OCI-LY3 (cell line): ENCODE data around the gene ARFGAP2.
A peak's percentile ranks its signal among the peaks of the same experiment; 100 is the strongest.

Source experiments
- H2AFZ ChIP-seq: fragments of 200-600, 300-600 bp; shearing (Covaris generic); 2 replicates; pipeline ENCODE4 v1.6.0; 2014; ENCODE audit warnings: antibody characterized with exemption, low read depth, low read length
- H3K27ac ChIP-seq: fragments of 200-600, 300-600 bp; sonication (generic); 2 replicates; pipeline ENCODE4 v1.5.1; 2014; ENCODE audit warnings: mild to moderate bottlenecking, low read length, moderate library complexity, mixed read lengths
- H3K27me3 ChIP-seq: fragments of 200-600, 300-600 bp; sonication (generic); 2 replicates; pipeline ENCODE4 v1.6.1; 2014; ENCODE audit warnings: low read depth, low read length, mixed read lengths
- H3K36me3 ChIP-seq: fragments of 200-600, 300-600 bp; sonication (generic); replicated peaks from 2 replicates; pipeline ENCODE3; 2014; ENCODE audit warnings: low read depth, low read length, mixed read lengths
- H3K4me1 ChIP-seq: fragments of 300-600, 200-600 bp; sonication (generic); 2 replicates; pipeline ENCODE4 v1.6.1; 2014; ENCODE audit warnings: low read length, mixed read lengths
- H3K4me2 ChIP-seq: fragments of 200-600, 300-600 bp; sonication (generic); 2 replicates; pipeline ENCODE4 v1.6.1; 2014; ENCODE audit warnings: low read length, mixed read lengths
- H3K4me3 ChIP-seq: fragments of 300-600, 200-600 bp; sonication (generic); 2 replicates; pipeline ENCODE4 v1.5.1; 2014; ENCODE audit warnings: antibody characterized with exemption, mild to moderate bottlenecking, low read length, moderate library complexity
- H3K79me2 ChIP-seq: fragments of 300-600, 200-600 bp; shearing (Covaris generic); 2 replicates; pipeline ENCODE4 v1.6.1; 2014; ENCODE audit warnings: mild to moderate bottlenecking, low read length, mixed read lengths
- H3K9ac ChIP-seq: fragments of 300-600, 200-600 bp; shearing (Covaris generic); 2 replicates; pipeline ENCODE4 v1.6.0; 2014; ENCODE audit warnings: mild to moderate bottlenecking, low read length, moderate library complexity
- H3K9me3 ChIP-seq: fragments of 200-600, 300-600 bp; shearing (Covaris generic); 2 replicates; pipeline ENCODE4 v1.6.1; 2014; ENCODE audit warnings: low read length, mixed read lengths; ENCODE audit not compliant: insufficient read depth
- H4K20me1 ChIP-seq: fragments of 200-600, 300-600 bp; sonication (generic); 2 replicates; pipeline ENCODE4 v1.6.1; 2016; ENCODE audit warnings: low read length, mixed read lengths; ENCODE audit not compliant: insufficient read depth
- EZH2phosphoT487 ChIP-seq: fragments of 200-600 bp; shearing (Covaris generic); IDR thresholded peaks from 2 replicates; pipeline ENCODE4 v1.6.1; 2018; ENCODE audit warnings: antibody characterized with exemption, mixed run types, low read depth
- TF ChIP-seq, protein P1 (sequence below): fragments of 200-600, 300-600 bp; sonication (generic); IDR thresholded peaks from 2 replicates; pipeline ENCODE4 v1.5.1; 2014; ENCODE audit warnings: antibody characterized with exemption, low read length, low read depth

The ARFGAP2 gene

DNA sequence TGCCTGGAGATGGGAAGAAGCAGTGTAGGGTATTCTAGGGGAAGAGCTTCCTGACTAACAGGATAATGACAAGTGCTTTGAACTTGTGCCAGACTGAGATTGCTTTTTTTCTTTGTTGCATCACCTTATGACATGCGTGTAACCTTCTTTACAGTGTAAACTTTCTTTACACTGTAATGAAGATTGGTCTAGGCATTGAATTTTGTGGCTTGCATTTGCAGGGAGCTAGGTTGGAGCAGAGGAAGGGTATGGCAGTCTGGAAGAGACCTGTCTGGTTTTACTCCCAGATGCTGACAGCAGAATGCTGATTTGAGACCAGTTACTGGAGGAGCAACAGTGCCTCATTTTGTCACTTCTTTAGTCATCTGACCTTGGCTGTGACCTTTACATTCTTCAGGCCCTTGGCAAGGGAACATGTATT lies 43.7 kb upstream of the ARFGAP2 start:
- no peak overlapping the region for H3K4me2 ChIP-seq
- TF ChIP-seq, protein P1, sequence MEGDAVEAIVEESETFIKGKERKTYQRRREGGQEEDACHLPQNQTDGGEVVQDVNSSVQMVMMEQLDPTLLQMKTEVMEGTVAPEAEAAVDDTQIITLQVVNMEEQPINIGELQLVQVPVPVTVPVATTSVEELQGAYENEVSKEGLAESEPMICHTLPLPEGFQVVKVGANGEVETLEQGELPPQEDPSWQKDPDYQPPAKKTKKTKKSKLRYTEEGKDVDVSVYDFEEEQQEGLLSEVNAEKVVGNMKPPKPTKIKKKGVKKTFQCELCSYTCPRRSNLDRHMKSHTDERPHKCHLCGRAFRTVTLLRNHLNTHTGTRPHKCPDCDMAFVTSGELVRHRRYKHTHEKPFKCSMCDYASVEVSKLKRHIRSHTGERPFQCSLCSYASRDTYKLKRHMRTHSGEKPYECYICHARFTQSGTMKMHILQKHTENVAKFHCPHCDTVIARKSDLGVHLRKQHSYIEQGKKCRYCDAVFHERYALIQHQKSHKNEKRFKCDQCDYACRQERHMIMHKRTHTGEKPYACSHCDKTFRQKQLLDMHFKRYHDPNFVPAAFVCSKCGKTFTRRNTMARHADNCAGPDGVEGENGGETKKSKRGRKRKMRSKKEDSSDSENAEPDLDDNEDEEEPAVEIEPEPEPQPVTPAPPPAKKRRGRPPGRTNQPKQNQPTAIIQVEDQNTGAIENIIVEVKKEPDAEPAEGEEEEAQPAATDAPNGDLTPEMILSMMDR, result no peak
- no peak for TF ChIP-seq EZH2phosphoT487
- H3K36me3 ChIP-seq, result peaks cover 42% of the 10 kb centered on the region
- no peak overlapping the region for H3K9ac ChIP-seq
- peaks cover 20% of the 10 kb centered on the region for H3K79me2 ChIP-seq
- H3K4me1 ChIP-seq, result peaks cover 24% of the 10 kb centered on the region
- no peak overlapping the region for H3K27ac ChIP-seq
- no peaks in the 10 kb centered on the region for H3K27me3 ChIP-seq
- no peak overlapping the region for H2AFZ ChIP-seq
- H4K20me1 ChIP-seq, result peaks cover 5% of the 10 kb centered on the region; the same call in 1 of the 2 replicates
- H3K4me3 ChIP-seq, result no peak overlapping the region
- no peaks in the 10 kb centered on the region for H3K9me3 ChIP-seq

DNA sequence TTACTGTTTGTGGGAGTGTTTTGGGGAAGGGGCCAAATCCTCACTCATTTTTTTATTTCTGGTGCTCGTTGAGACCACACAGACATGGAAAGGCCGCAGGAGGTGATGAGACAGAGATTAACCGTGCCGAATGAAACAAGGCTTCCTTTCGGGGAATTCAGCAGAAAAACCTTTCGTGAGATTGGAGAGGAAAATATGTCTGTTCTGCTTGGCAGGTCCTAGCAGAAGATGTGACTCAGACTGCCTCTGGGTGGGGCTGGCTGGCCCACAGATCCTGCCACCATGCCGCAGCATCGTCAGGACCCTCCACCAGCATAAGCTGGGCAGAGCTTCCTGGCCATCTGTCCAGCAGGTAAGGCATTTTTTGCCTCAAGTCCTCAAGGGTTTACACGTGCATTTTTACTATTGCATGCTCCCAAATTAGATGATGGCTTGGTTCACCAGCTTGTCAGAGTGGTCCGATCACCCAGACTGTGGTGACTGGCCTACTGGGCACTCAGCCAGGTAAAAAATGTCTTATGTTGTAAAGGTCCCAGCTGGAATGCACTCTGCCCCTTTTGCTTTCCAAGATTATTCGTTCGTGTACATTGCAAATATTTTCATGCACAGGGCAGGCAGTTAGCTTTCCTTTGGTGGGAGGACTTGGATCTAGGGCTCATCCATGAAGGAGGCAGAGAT lies 39.6 kb upstream of the ARFGAP2 start:
- Histone ChIP-seq H3K27me3 (no peaks in the 10 kb centered on the region), H3K9me3 (no peaks in the 10 kb centered on the region), H2AFZ (no peak overlapping the region), H3K4me1 (peaks cover 22% of the 10 kb centered on the region), H3K79me2 (peaks cover 22% of the 10 kb centered on the region), H3K27ac (peak overlapping the region; percentile 90), H3K9ac (peak overlapping the region; percentile 95), H4K20me1 (peaks cover 5% of the 10 kb centered on the region; the same call in 1 of the 2 replicates), H3K4me3 (peak overlapping the region; percentile 92), H3K36me3 (peaks cover 33% of the 10 kb centered on the region), H3K4me2 (peak overlapping the region; percentile 84)
- TF ChIP-seq, protein P1, result peak; percentile 21
- TF ChIP-seq EZH2phosphoT487, result no peak

DNA sequence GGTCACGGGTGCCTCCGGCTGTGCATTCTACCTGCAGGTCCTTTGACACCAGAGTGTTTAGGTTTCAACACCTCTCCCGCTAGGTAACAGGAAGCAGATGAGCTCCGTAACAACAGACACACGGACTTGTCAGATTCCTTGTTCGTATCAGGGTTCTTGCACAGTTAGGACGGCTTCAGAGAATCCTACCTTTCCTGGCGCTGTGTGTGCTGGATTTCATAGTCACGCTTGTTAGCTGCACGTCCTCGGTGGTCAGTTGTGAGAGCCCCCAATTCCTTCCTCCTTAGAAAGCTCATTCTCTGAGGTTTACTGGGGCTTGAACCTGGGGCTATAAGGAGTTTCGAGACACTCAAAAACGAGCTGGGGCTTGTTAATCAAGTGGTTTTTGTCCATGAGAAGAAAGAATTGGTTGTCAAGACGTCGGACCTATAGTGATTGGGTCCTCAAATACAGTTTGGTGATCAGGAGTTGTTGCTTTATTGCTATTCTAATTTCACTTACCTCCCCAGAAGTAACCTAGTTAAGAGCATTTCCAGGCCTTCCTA lies 38.8 kb upstream of the ARFGAP2 start:
- H2AFZ ChIP-seq, result peak overlapping the region; percentile 74; the same call in 1 of the 2 replicates
- no peaks in the 10 kb centered on the region for H3K27me3 ChIP-seq
- peak overlapping the region; percentile 90 for H3K27ac ChIP-seq
- H4K20me1 ChIP-seq, result peaks cover 5% of the 10 kb centered on the region; the same call in 1 of the 2 replicates
- peaks cover 30% of the 10 kb centered on the region for H3K36me3 ChIP-seq
- no peak for TF ChIP-seq EZH2phosphoT487
- TF ChIP-seq, protein P1, result no peak
- H3K9me3 ChIP-seq, result no peaks in the 10 kb centered on the region
- H3K4me1 ChIP-seq, result peaks cover 22% of the 10 kb centered on the region
- peak overlapping the region; percentile 84 for H3K4me2 ChIP-seq
- H3K9ac ChIP-seq, result peak overlapping the region; percentile 95
- H3K79me2 ChIP-seq, result peaks cover 22% of the 10 kb centered on the region
- peak overlapping the region; percentile 92 for H3K4me3 ChIP-seq

DNA sequence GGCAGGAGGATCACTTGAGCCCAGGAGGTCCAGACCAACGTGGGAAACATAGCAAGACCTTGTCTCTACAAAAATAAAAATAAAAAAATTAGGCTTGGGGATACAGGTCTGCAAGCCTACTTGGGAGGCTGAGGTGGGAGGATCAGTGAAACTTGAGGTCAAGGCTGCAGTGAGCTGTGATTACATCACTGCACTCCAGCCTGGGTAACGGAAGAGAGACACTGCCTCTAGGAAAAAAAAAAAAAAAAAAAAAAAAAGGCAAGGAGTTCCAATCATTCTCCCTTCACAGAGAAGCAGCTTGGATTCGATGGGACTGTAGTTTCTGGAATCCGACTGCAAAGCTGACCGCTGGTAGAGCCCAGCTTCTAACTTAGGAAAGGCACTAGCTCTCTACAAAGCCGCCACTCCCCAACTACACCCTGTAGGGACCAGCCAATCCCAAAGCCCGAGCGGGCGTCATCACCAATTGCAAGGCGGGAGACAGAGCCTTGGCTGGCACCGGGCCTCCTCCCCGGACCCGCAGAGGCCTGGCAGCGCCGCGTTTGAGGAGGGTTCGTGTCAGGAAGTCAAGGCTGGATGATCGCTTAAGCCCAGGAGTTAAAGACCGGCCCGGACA lies 37.4 kb upstream of the ARFGAP2 start:
- peak overlapping the region; percentile 90 for H3K27ac ChIP-seq
- no peaks in the 10 kb centered on the region for H3K27me3 ChIP-seq
- H4K20me1 ChIP-seq, result peaks cover 5% of the 10 kb centered on the region; the same call in 1 of the 2 replicates
- H3K79me2 ChIP-seq, result peaks cover 22% of the 10 kb centered on the region
- peaks cover 22% of the 10 kb centered on the region for H3K4me1 ChIP-seq
- TF ChIP-seq EZH2phosphoT487, result no peak
- TF ChIP-seq, protein P1, result no peak
- H3K9ac ChIP-seq, result peak overlapping the region; percentile 79
- peak overlapping the region; percentile 78 for H2AFZ ChIP-seq
- no peaks in the 10 kb centered on the region for H3K9me3 ChIP-seq
- H3K4me3 ChIP-seq, result peak overlapping the region; percentile 92
- peak overlapping the region; percentile 50 for H3K4me2 ChIP-seq
- peaks cover 20% of the 10 kb centered on the region for H3K36me3 ChIP-seq
